Testis (tissue), 2 donors: ENCODE results near the gene WDR33.

Source experiments
- CTCF ChIP-seq, 3 experiments: fragments of 450-650 bp in 2 of 3; fragments of 200-600 bp in 1 of 3; sonication (generic) in 1 of 3; IDR thresholded peaks; one replicate each; pipeline ENCODE4 v1.5.1; 2016 to 2019; ENCODE audit warnings: antibody characterized with exemption in 3 of 3, mild to moderate bottlenecking in 2 of 3, moderate library complexity in 1 of 3
- POLR2A ChIP-seq: fragments of 450-650 bp; IDR thresholded peaks from one replicate; pipeline ENCODE4 v1.6.1; 2017; ENCODE audit warnings: antibody characterized with exemption, mild to moderate bottlenecking, moderate library complexity

GRCh38 chr2:127680706-127681287 lies 130.2 kb downstream of the WDR33 start:
- TF ChIP-seq CTCF (IDR thresholded peaks at IDR 0.05), result no peak
- TF ChIP-seq POLR2A, result no peak
